ENCODE results near the gene LAMB1.

LAMB1 gene

GRCh38 chr7:108007762-108008161 is 4.8 kb upstream of the LAMB1 start:
- no peak overlapping the region for H3K4me3 ChIP-seq (ENCODE audit: low read depth, low read length)
- no peak for DNase-seq (ENCODE audit: low read depth)
- no peak for TF ChIP-seq CTCF (IDR thresholded peaks at IDR 0.05; ENCODE audit: insufficient read depth, low read depth, low read length, missing control alignments)

- TF ChIP-seq CTCF (IDR thresholded peaks at IDR 0.05; ENCODE audit: insufficient read depth, low read depth, low read length, missing control alignments): no peak
- no peak overlapping the region for H3K4me3 ChIP-seq (ENCODE audit: low read depth, low read length)
- DNase-seq (ENCODE audit: low read depth): no peak
Observed at GRCh38 chr7:108007261-108007660, 4.3 kb upstream of the LAMB1 start.

GRCh38 chr7:108004220-108005142 is 1.5 kb upstream of the LAMB1 start:
- DNase-seq (ENCODE audit: low read depth): no peak
- TF ChIP-seq CTCF (IDR thresholded peaks at IDR 0.05; ENCODE audit: insufficient read depth, low read depth, low read length, missing control alignments): no peak
- no peak overlapping the region for H3K4me3 ChIP-seq (ENCODE audit: low read depth, low read length)

- TF ChIP-seq CTCF (IDR thresholded peaks at IDR 0.05; ENCODE audit: insufficient read depth, low read depth, low read length, missing control alignments): no peak
- DNase-seq (ENCODE audit: low read depth): no peak
- H3K4me3 ChIP-seq (ENCODE audit: low read depth, low read length): no peak overlapping the region
Observed at GRCh38 chr7:108003599-108003935, 606 bp upstream of the LAMB1 start.

GRCh38 chr7:108001764-108002725 is 916 bp downstream of the LAMB1 start:
- peak overlapping the region; percentile 33; the same call in 1 of the 2 replicates for H3K4me3 ChIP-seq (ENCODE audit: low read depth, low read length)
- TF ChIP-seq CTCF (IDR thresholded peaks at IDR 0.05; ENCODE audit: insufficient read depth, low read depth, low read length, missing control alignments): no peak
- DNase-seq (ENCODE audit: low read depth): no peak

- TF ChIP-seq CTCF (IDR thresholded peaks at IDR 0.05; ENCODE audit: insufficient read depth, low read depth, low read length, missing control alignments): no peak
- DNase-seq (ENCODE audit: low read depth): no peak
- no peak overlapping the region for H3K4me3 ChIP-seq (ENCODE audit: low read depth, low read length)
Observed at GRCh38 chr7:108000875-108001763, 1.8 kb downstream of the LAMB1 start.

Data from GM12865 (cell line).